Karpas-422 (cell line): ENCODE data around the gene DTNBP1. TPM values are rescaled to one million over a fixed set of nuclear protein-coding genes. Genes with fewer than 3 reads are reported as not detected.
A peak's percentile ranks its signal among the peaks of the same experiment; 100 is the strongest.

Experiments used
- DNase-seq: peaks from one replicate; pipeline ENCODE4 v3.0.0-alpha.2; 2015
- H2AFZ ChIP-seq: fragments of 200-600 bp; sonication (generic); 2 replicates; pipeline ENCODE4 v1.6.1; 2014; ENCODE audit warnings: antibody characterized with exemption, low read length, mixed read lengths
- H3K27ac ChIP-seq: fragments of 200-600 bp; sonication (generic); 2 replicates; pipeline ENCODE4 v1.5.1; 2014; ENCODE audit warnings: mild to moderate bottlenecking, low read length, moderate library complexity
- H3K27me3 ChIP-seq: fragments of 200-600 bp; sonication (generic); 2 replicates; pipeline ENCODE4 v1.6.1; 2014; ENCODE audit warnings: low read length, mixed read lengths
- H3K36me3 ChIP-seq: fragments of 200-600 bp; sonication (generic); 2 replicates; pipeline ENCODE4 v1.6.1; 2014; ENCODE audit warnings: low read length, mixed read lengths; ENCODE audit not compliant: insufficient read depth
- H3K4me1 ChIP-seq: fragments of 200-600 bp; sonication (generic); 2 replicates; pipeline ENCODE4 v1.6.1; 2014; ENCODE audit warnings: mild to moderate bottlenecking, low read length, mixed read lengths
- H3K4me2 ChIP-seq: fragments of 200-600 bp; sonication (generic); 2 replicates; pipeline ENCODE4 v1.6.1; 2014; ENCODE audit warnings: low read length, low read depth, mild to moderate bottlenecking; ENCODE audit not compliant: poor library complexity, severe bottlenecking
- H3K4me3 ChIP-seq: fragments of 200-600 bp; sonication (generic); 2 replicates; pipeline ENCODE4 v1.5.1; 2014; ENCODE audit warnings: mild to moderate bottlenecking, antibody characterized with exemption, low read length, mixed read lengths
- H3K79me2 ChIP-seq: fragments of 200-600 bp; sonication (generic); 2 replicates; pipeline ENCODE4 v1.6.1; 2014; ENCODE audit warnings: mild to moderate bottlenecking, low read length, mixed read lengths
- H3K9ac ChIP-seq: fragments of 200-600 bp; sonication (generic); 2 replicates; pipeline ENCODE4 v1.6.0; 2014; ENCODE audit warnings: low read length
- H3K9me2 ChIP-seq: fragments of 200-600 bp; sonication (generic), shearing (Covaris generic); replicated peaks from 2 replicates; pipeline ENCODE4 v1.6.0; 2014; ENCODE audit warnings: mild to moderate bottlenecking, low read length, moderate library complexity; ENCODE audit not compliant: insufficient read depth
- H3K9me3 ChIP-seq: fragments of 300-700, 200-600 bp; sonication (generic); 2 replicates; pipeline ENCODE4 v1.6.1; 2014; ENCODE audit warnings: low read length, mixed read lengths
- H4K20me1 ChIP-seq: fragments of 200-600 bp; sonication (generic); 2 replicates; pipeline ENCODE4 v1.6.1; 2014; ENCODE audit warnings: mild to moderate bottlenecking, antibody characterized with exemption, low read length, low read depth; ENCODE audit not compliant: insufficient read depth
- total RNA-seq: library from RNA; depleted of rRNA; stranded (reverse); fragments of >200 nt; shearing (Covaris generic); gene quantifications from 2 replicates; pipeline ENCODE4 v1.2.3, GENCODE V29; 2014; ENCODE audit warnings: low replicate concordance

DTNBP1 gene
- total RNA-seq, 1 experiment from 2014 or later = 13.8 TPM

GRCh38 chr6:15663130-15663871 is 473 bp upstream of the DTNBP1 start:
- H3K9ac ChIP-seq = peak overlapping the region; percentile 77

GRCh38 chr6:15661853-15662325 is 939 bp downstream of the DTNBP1 start:
- Histone ChIP-seq H3K9me2 (no peaks in the 10 kb centered on the region), H2AFZ (peak overlapping the region; percentile 87), H3K27ac (peak overlapping the region; percentile 48), H3K9ac (peak overlapping the region; percentile 77), H3K4me2 (peak overlapping the region; percentile 89), H3K79me2 (peaks cover 47% of the 10 kb centered on the region), H4K20me1 (no peaks in the 10 kb centered on the region), H3K9me3 (no peaks in the 10 kb centered on the region), H3K4me3 (peak overlapping the region; percentile 82), H3K36me3 (peaks cover 3% of the 10 kb centered on the region; the same call in 1 of the 2 replicates), H3K4me1 (peaks cover 52% of the 10 kb centered on the region), H3K27me3 (no peaks in the 10 kb centered on the region)
- DNase-seq = no peak

More at GRCh38 chr6:15663130-15663871, 473 bp upstream of the DTNBP1 start:
- H3K27ac ChIP-seq = no peak overlapping the region
- H2AFZ ChIP-seq = peak overlapping the region; percentile 65; the same call in 1 of the 2 replicates
- H4K20me1 ChIP-seq = no peaks in the 10 kb centered on the region
- peak overlapping the region; percentile 82 for H3K4me3 ChIP-seq
- H3K27me3 ChIP-seq = no peaks in the 10 kb centered on the region
- H3K9me2 ChIP-seq = no peaks in the 10 kb centered on the region
- peak overlapping the region; percentile 89 for H3K4me2 ChIP-seq
- peaks cover 33% of the 10 kb centered on the region for H3K79me2 ChIP-seq
- peaks cover 37% of the 10 kb centered on the region for H3K4me1 ChIP-seq
- H3K36me3 ChIP-seq = peaks cover 3% of the 10 kb centered on the region; the same call in 1 of the 2 replicates
- no peaks in the 10 kb centered on the region for H3K9me3 ChIP-seq
- DNase-seq = no peak

- Histone ChIP-seq H3K79me2 (peaks cover 74% of the 10 kb centered on the region), H3K9me2 (no peaks in the 10 kb centered on the region), H3K4me1 (peaks cover 72% of the 10 kb centered on the region), H3K4me3 (no peak overlapping the region), H4K20me1 (no peaks in the 10 kb centered on the region), H3K36me3 (peaks cover 3% of the 10 kb centered on the region; the same call in 1 of the 2 replicates), H3K9me3 (no peaks in the 10 kb centered on the region), H3K27ac (peak overlapping the region; percentile 32; the same call in 1 of the 2 replicates), H3K4me2 (peak overlapping the region; percentile 21), H2AFZ (no peak overlapping the region), H3K9ac (0 out of 2 replicates have a peak overlapping the region, but pooled peaks have one; percentile 17), H3K27me3 (no peaks in the 10 kb centered on the region)
- no peak for DNase-seq
Observed at GRCh38 chr6:15659181-15659580, 3.6 kb downstream of the DTNBP1 start.

GRCh38 chr6:15658181-15658744 is 4.6 kb downstream of the DTNBP1 start:
- no peaks in the 10 kb centered on the region for H3K9me3 ChIP-seq
- H3K36me3 ChIP-seq = peaks cover 3% of the 10 kb centered on the region; the same call in 1 of the 2 replicates
- peaks cover 83% of the 10 kb centered on the region for H3K79me2 ChIP-seq
- H3K27ac ChIP-seq = peak overlapping the region; percentile 32
- H3K4me3 ChIP-seq = no peak overlapping the region; the same call in 1 of the 2 replicates
- no peaks in the 10 kb centered on the region for H3K9me2 ChIP-seq
- peak overlapping the region; percentile 21 for H3K4me2 ChIP-seq
- H3K4me1 ChIP-seq = peaks cover 76% of the 10 kb centered on the region
- peak overlapping the region; percentile 17; the same call in 1 of the 2 replicates for H3K9ac ChIP-seq
- no peaks in the 10 kb centered on the region for H4K20me1 ChIP-seq
- no peak for DNase-seq
- H2AFZ ChIP-seq = no peak overlapping the region
- no peaks in the 10 kb centered on the region for H3K27me3 ChIP-seq

GRCh38 chr6:15657290-15657689 is 5.5 kb downstream of the DTNBP1 start:
- H3K9ac ChIP-seq = no peak overlapping the region
- H3K4me1 ChIP-seq = peaks cover 73% of the 10 kb centered on the region
- H3K36me3 ChIP-seq = peaks cover 3% of the 10 kb centered on the region; the same call in 1 of the 2 replicates
- peaks cover 93% of the 10 kb centered on the region for H3K79me2 ChIP-seq
- H3K9me3 ChIP-seq = no peaks in the 10 kb centered on the region
- H3K4me2 ChIP-seq = peak overlapping the region; percentile 21
- H3K4me3 ChIP-seq = no peak overlapping the region
- no peak for DNase-seq
- H3K27ac ChIP-seq = 0 out of 2 replicates have a peak overlapping the region, but pooled peaks have one; percentile 32
- no peaks in the 10 kb centered on the region for H4K20me1 ChIP-seq
- no peaks in the 10 kb centered on the region for H3K27me3 ChIP-seq
- H2AFZ ChIP-seq = no peak overlapping the region
- no peaks in the 10 kb centered on the region for H3K9me2 ChIP-seq

- Histone ChIP-seq H2AFZ (no peak overlapping the region), H3K4me3 (no peak overlapping the region), H3K27me3 (no peaks in the 10 kb centered on the region), H4K20me1 (no peaks in the 10 kb centered on the region), H3K79me2 (peaks cover 92% of the 10 kb centered on the region), H3K9me3 (no peaks in the 10 kb centered on the region), H3K9ac (no peak overlapping the region), H3K36me3 (peaks cover 3% of the 10 kb centered on the region; the same call in 1 of the 2 replicates), H3K4me1 (peaks cover 66% of the 10 kb centered on the region), H3K27ac (no peak overlapping the region), H3K4me2 (no peak overlapping the region), H3K9me2 (no peaks in the 10 kb centered on the region)
- no peak for DNase-seq
Observed at GRCh38 chr6:15656145-15656544, 6.7 kb downstream of the DTNBP1 start.

- no peak overlapping the region for H3K4me3 ChIP-seq
- H3K27me3 ChIP-seq = no peaks in the 10 kb centered on the region
- peaks cover 52% of the 10 kb centered on the region for H3K4me1 ChIP-seq
- H3K79me2 ChIP-seq = peaks cover 83% of the 10 kb centered on the region
- H2AFZ ChIP-seq = no peak overlapping the region
- H3K36me3 ChIP-seq = peaks cover 8% of the 10 kb centered on the region; the same call in 1 of the 2 replicates
- H3K9me2 ChIP-seq = no peaks in the 10 kb centered on the region
- DNase-seq = no peak
- H3K27ac ChIP-seq = no peak overlapping the region
- peak overlapping the region; percentile 2 for H3K4me2 ChIP-seq
- no peaks in the 10 kb centered on the region for H3K9me3 ChIP-seq
- H3K9ac ChIP-seq = no peak overlapping the region
- no peaks in the 10 kb centered on the region for H4K20me1 ChIP-seq
Observed at GRCh38 chr6:15654250-15654649, 8.6 kb downstream of the DTNBP1 start.

GRCh38 chr6:15653581-15653980 is 9.2 kb downstream of the DTNBP1 start:
- H3K27me3 ChIP-seq = no peaks in the 10 kb centered on the region
- peaks cover 81% of the 10 kb centered on the region for H3K79me2 ChIP-seq
- no peak overlapping the region for H3K4me3 ChIP-seq
- H3K4me1 ChIP-seq = peaks cover 45% of the 10 kb centered on the region
- H3K9me3 ChIP-seq = no peaks in the 10 kb centered on the region
- H3K27ac ChIP-seq = no peak overlapping the region; the same call in 1 of the 2 replicates
- DNase-seq = no peak
- H4K20me1 ChIP-seq = no peaks in the 10 kb centered on the region
- no peak overlapping the region for H2AFZ ChIP-seq
- peaks cover 14% of the 10 kb centered on the region; the same call in 1 of the 2 replicates for H3K36me3 ChIP-seq
- peak overlapping the region; percentile 2 for H3K4me2 ChIP-seq
- H3K9me2 ChIP-seq = no peaks in the 10 kb centered on the region
- H3K9ac ChIP-seq = no peak overlapping the region
